GM06990 (cell line): ENCODE measurements around the gene ZGPAT.

Source experiments
- DNase-seq: peaks from one replicate; pipeline ENCODE4 v3.0.0-alpha.2; 2011; ENCODE audit not compliant: insufficient read length; ENCODE audit errors: extremely low read depth
- H3K27me3 ChIP-seq: replicated peaks from 2 replicates; pipeline ENCODE4 v1.6.0; 2011; ENCODE audit warnings: low read length; ENCODE audit not compliant: control insufficient read depth, insufficient read depth
- H3K36me3 ChIP-seq: 2 replicates; pipeline ENCODE4 v1.5.1; 2011; ENCODE audit warnings: low read length; ENCODE audit not compliant: control insufficient read depth, insufficient read depth
- H3K4me3 ChIP-seq: replicated peaks from 2 replicates; pipeline ENCODE4 v1.5.1; 2011; ENCODE audit warnings: low read depth, mild to moderate bottlenecking, control low read depth, low read length
- TF ChIP-seq, protein P1 (sequence below): IDR thresholded peaks from 2 replicates; pipeline ENCODE4 v1.5.1; 2011; ENCODE audit warnings: low read length, control low read depth, mild to moderate bottlenecking, inconsistent platforms; ENCODE audit not compliant: insufficient read depth, poor library complexity, severe bottlenecking

The ZGPAT gene

DNA sequence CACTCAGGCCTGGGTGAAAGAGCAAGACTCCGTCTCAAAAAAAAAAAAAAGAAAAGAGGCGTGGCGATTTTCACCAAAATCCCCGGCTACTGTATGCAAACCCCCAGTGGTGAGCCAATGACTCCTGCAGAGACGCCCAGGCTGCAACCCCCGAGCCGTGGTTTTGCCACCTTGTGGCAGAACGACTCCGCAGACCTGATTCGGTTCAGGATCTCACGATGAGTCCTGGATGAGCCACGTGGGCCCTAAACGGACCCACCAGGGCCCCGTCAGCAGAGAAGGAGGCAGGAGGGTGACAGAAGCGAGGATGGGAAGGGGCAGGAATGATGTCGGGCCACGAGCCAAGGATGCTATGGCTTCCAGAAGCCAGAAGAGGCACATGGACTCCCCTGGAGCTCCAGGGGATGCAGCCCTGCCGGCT, 74.2 kb downstream of the ZGPAT start:
- DNase-seq: peak; percentile 63
- no peaks in the 10 kb centered on the region for H3K36me3 ChIP-seq
- TF ChIP-seq, protein P1, sequence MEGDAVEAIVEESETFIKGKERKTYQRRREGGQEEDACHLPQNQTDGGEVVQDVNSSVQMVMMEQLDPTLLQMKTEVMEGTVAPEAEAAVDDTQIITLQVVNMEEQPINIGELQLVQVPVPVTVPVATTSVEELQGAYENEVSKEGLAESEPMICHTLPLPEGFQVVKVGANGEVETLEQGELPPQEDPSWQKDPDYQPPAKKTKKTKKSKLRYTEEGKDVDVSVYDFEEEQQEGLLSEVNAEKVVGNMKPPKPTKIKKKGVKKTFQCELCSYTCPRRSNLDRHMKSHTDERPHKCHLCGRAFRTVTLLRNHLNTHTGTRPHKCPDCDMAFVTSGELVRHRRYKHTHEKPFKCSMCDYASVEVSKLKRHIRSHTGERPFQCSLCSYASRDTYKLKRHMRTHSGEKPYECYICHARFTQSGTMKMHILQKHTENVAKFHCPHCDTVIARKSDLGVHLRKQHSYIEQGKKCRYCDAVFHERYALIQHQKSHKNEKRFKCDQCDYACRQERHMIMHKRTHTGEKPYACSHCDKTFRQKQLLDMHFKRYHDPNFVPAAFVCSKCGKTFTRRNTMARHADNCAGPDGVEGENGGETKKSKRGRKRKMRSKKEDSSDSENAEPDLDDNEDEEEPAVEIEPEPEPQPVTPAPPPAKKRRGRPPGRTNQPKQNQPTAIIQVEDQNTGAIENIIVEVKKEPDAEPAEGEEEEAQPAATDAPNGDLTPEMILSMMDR: peak; percentile 33
- no peaks in the 10 kb centered on the region for H3K27me3 ChIP-seq
- H3K4me3 ChIP-seq: no peak overlapping the region

DNA sequence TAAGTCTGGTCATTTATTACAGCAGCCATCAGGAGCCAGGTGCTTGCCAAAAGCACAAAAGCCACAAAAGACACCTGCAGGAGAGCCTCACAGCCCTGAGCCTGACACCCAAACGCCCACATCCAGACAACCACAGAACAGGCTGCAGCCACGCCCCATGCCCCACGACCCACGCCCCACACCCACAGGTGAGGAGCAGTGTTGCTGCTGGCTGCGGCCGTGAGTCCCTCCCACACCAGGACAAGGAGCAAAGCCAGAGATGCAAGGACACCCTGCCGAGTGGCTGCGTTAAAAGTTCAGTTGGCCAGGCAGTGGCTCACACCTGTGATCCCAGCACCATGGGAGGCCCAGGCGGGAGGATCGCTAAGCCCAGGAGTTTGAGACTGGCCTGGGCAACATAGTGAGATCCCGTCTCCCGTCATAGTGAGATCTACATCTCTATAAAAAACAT, 74.7 kb downstream of the ZGPAT start:
- Histone ChIP-seq H3K27me3 (no peaks in the 10 kb centered on the region), H3K4me3 (no peak overlapping the region), H3K36me3 (no peaks in the 10 kb centered on the region)
- TF ChIP-seq, protein P1: no peak
- DNase-seq: no peak

DNA sequence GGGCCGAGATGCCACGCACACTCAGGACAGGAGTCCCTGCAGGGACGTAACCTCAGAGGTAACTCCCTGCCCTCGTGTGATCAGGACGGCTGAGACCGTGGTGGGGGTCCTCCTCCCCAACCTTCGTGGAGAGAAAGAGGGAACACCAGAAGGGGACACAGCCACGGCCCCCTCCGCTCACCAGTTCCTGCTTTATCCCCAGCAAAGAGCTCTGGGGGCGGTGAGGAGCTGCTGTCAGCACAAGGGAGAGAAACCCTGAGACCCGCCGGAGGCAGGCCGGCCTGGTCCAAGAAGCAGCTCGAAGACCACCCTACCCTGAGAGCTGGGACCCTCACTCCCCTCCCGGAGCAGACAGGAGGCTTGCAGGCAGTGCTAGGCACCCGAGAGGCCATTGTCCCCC, 76.1 kb downstream of the ZGPAT start:
- Histone ChIP-seq H3K4me3 (no peak overlapping the region), H3K27me3 (no peaks in the 10 kb centered on the region), H3K36me3 (no peaks in the 10 kb centered on the region)
- DNase-seq: no peak
- TF ChIP-seq, protein P1: no peak

DNA sequence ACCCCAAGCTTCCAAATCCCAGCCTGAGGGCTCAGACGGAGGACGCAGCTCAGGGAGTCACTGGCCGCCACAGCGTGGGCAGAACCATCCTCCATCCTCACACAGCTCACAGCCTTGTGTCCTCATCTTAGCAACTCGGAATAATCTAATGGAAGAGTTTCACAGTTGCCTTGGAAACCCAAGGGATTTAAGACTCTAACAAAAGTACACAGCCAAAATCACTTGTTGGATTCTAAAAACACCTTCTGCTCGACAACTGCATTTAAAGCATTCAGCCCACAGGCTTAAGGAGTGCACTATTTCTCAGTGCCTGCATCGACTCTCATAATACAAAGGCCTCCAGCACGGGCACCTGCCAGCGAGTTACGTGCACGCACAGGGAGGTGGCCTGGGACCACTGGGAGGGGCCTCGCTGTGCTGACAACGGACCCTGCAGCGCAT, 77.9 kb downstream of the ZGPAT start:
- H3K36me3 ChIP-seq: no peaks in the 10 kb centered on the region
- no peak overlapping the region for H3K4me3 ChIP-seq
- no peak for DNase-seq
- TF ChIP-seq, protein P1: no peak
- H3K27me3 ChIP-seq: no peaks in the 10 kb centered on the region
